ENCODE data around the gene TRAPPC10. TPM values are rescaled to one million over a fixed set of nuclear protein-coding genes. Genes with fewer than 3 reads are reported as not detected.

TRAPPC10 gene
- total and polyA plus RNA-seq, 2 of the 8 experiments (the other 6 are each of a cell fraction or from before 2014, with no cell fraction given) = 18.5 to 29.8 TPM

GRCh38 chr21:43973634-43973955 is 38.5 kb upstream of the TRAPPC10 start:
- H3K9me3 ChIP-seq (ENCODE audit: insufficient read depth in 2 of 2, low read depth in 1 of 2, low read length in 1 of 2) = no peaks in the 10 kb centered on the region
- no peak for FAIRE-seq
- no peak overlapping the region for H3K56ac ChIP-seq (replicated peaks; ENCODE audit: insufficient read length, low read depth, low read length)
- H3K4me3 ChIP-seq (ENCODE audit: extremely low read depth in 1 of 4, insufficient read depth in 2 of 4, low read depth in 3 of 4, low read length in 4 of 4) = no peak overlapping the region
- no peak overlapping the region for H2BK15ac ChIP-seq (ENCODE audit: low read length)
- H3K18ac ChIP-seq (ENCODE audit: extremely low read depth, low read length) = no peak overlapping the region
- H4K5ac ChIP-seq (ENCODE audit: insufficient read length, low read depth, low read length) = no peak overlapping the region
- no peak overlapping the region for H2BK120ac ChIP-seq (replicated peaks; ENCODE audit: low read depth, low read length)
- no peak for TF ChIP-seq NANOG (IDR thresholded peaks at IDR 0.05; ENCODE audit: insufficient read depth, low read depth, low read length, poor library complexity, severe bottlenecking)
- no peak for TF ChIP-seq GTF2F1 (IDR thresholded peaks at IDR 0.05; ENCODE audit: borderline replicate concordance, low read depth, low read length)
- ChIA-PET CTCF (ENCODE audit: partially characterized antibody) (interaction anchor here (0.7 to 1.7 kb wide), 10 partner anchors 8 to 162 kb away, joined by 3 to 8 read pairs (median 5); no protein-coding TSS in a partner anchor), POLR2A (ENCODE audit: partially characterized antibody) (interaction anchor here (1.3 kb wide), 1 partner anchor 8 kb away, joined by 4 read pairs; no protein-coding TSS in a partner anchor)
- H2BK12ac ChIP-seq (ENCODE audit: low read depth, low read length) = no peak overlapping the region
- H3K23ac ChIP-seq (ENCODE audit: insufficient read length) = no peak overlapping the region
- H3K79me2 ChIP-seq (ENCODE audit: control insufficient read depth in 1 of 2, insufficient read depth in 2 of 2, low read length in 2 of 2) = no peaks in the 10 kb centered on the region
- H3K23me2 ChIP-seq (ENCODE audit: low read depth, low read length) = peaks cover 7% of the 10 kb centered on the region; the same call in 1 of the 2 replicates
- no peak overlapping the region for H3K14ac ChIP-seq (ENCODE audit: insufficient read length)
- H3K27ac ChIP-seq (ENCODE audit: low read depth, low read length) = no peak overlapping the region
- H3K9ac ChIP-seq (replicated peaks in 1 of 4; ENCODE audit: extremely low read depth in 1 of 4, low read depth in 3 of 4, low read length in 3 of 4) = no peak overlapping the region
- 93% methylated on average over 12 of the region's 12 CpGs; no CpG with 5 or more reads in 1 of the 2 experiments for WGBS, 2 experiments (ENCODE audit: extremely low coverage in 1 of 2, insufficient coverage in 1 of 2, insufficient read length in 1 of 2, insufficient replicate concordance in 2 of 2, low coverage in 1 of 2, low lambda C conversion rate in 2 of 2, missing lambda C conversion rate in 1 of 2)
- H2AFZ ChIP-seq (ENCODE audit: low read length) = no peak overlapping the region
- H3K27me3 ChIP-seq (replicated peaks in 1 of 4; ENCODE audit: control insufficient read depth in 3 of 4, extremely low read depth in 1 of 4, insufficient read depth in 3 of 4, low read length in 3 of 4) = no peaks in the 10 kb centered on the region
- H4K20me1 ChIP-seq (replicated peaks in 1 of 2; ENCODE audit: control insufficient read depth in 1 of 2, insufficient read depth in 2 of 2, low read length in 2 of 2) = peaks cover 0 to 6% of the 10 kb centered on the region in 2 experiments
- H2BK20ac ChIP-seq (ENCODE audit: low read length) = no peak overlapping the region
- H2AK5ac ChIP-seq (ENCODE audit: low read depth, low read length) = no peak overlapping the region
- no peak overlapping the region for H2BK5ac ChIP-seq (ENCODE audit: low read depth, low read length)
- H4K8ac ChIP-seq (ENCODE audit: extremely low read depth, insufficient read depth, low read length) = no peak overlapping the region
- H4K91ac ChIP-seq (replicated peaks; ENCODE audit: insufficient read length, low read length) = no peak overlapping the region
- no peak for DNase-seq (ENCODE audit: low read depth in 1 of 2, low spot score in 2 of 2)
- no peaks in the 10 kb centered on the region; a peak in 1 of 7 replicates for H3K4me1 ChIP-seq (replicated peaks in 1 of 4; ENCODE audit: control insufficient read depth in 3 of 4, insufficient read depth in 4 of 4, low read length in 3 of 4)
- H3K79me1 ChIP-seq (ENCODE audit: low read depth, low read length) = no peaks in the 10 kb centered on the region
- no peak overlapping the region for H3K4ac ChIP-seq (replicated peaks; ENCODE audit: insufficient read length, low read depth, low read length)
- H3K4me2 ChIP-seq (ENCODE audit: insufficient read depth in 1 of 2, low read depth in 2 of 2, low read length in 2 of 2) = no peak overlapping the region
- H3K36me3 ChIP-seq (ENCODE audit: control insufficient read depth in 2 of 4, insufficient read depth in 4 of 4, low read length in 3 of 4) = no peaks in the 10 kb centered on the region
